GM18505 (cell line): Measurements from ENCODE around the gene AUTS2.

Experiments used
- ATAC-seq: cut with Tn5 transposase; IDR thresholded peaks from one replicate; pipeline ENCODE4 v1.9.1; 2021; ENCODE audit not compliant: unreplicated experiment
- POLR2A ChIP-seq: IDR thresholded peaks from 4 replicates; pipeline ENCODE4 v1.6.1; 2011; ENCODE audit warnings: borderline replicate concordance; ENCODE audit not compliant: insufficient read depth, insufficient read length; ENCODE audit errors: extremely low read depth

Gene AUTS2

DNA sequence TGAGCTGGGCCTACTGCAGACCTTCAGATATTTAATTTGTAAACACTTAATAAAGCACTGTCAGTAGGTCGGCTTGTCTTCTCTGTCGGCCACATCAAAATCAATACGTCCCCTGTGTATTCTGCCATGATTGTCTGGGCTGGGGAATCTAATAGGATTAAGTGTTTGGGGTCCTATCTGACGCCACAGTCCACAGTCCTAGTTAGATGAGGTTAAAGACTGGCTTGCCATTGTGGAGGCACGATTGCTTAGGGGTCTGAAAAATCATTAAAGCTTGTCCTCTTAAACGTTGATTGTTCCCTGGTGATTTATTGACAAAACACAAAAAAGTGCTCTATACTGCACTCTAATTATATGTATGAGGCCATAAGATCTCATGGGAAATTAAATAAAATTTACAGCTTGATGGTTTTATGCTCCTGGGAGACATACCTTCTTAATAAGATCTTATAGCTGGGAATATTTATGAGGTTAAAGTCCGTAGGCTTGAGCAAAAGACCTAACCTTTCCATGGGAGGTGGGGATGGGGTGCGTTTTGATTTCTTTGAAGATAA is 883.4 kb downstream of the AUTS2 start:
- no peak for ATAC-seq
- TF ChIP-seq POLR2A = no peak

DNA sequence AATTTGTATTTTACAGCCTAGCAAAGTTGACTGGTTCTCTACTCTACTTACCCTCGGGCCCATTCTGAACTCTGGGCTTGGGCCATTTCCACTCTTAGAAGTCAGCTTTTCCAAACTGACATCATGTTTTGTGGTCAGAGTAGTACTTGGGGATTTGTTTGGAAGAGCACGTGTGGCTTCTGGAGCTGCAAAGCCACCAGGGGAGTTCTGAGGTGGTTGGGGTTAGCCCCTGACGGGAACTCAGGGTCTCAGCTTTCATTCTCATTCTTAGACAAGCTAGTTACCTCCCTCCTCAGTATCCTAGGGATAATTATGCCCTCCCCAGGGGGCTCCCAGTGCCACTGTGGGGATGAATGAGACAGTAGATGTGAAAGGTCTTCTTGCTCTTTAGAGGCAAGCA is 886.0 kb downstream of the AUTS2 start:
- no peak for TF ChIP-seq POLR2A
- no peak for ATAC-seq

DNA sequence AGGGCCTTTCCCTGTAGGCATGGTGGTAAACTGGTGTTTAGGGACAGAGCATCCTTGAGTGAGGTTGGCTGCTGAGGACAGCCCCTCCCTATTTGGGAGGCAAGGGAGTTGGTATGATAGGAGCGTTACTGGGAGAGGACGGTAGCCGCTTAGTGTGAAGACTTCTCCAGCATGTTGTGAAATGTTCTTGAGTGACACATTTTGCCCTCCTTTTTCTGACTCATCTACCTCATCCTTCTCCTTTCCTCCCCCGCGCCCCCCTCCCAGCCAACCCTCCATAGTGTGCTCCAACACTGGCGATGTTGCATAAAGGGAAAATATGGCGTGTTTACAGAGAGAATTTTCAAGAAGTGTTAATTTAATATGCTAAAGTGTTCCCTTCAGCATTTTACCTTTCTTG is 888.7 kb downstream of the AUTS2 start:
- TF ChIP-seq POLR2A = no peak
- no peak for ATAC-seq

DNA sequence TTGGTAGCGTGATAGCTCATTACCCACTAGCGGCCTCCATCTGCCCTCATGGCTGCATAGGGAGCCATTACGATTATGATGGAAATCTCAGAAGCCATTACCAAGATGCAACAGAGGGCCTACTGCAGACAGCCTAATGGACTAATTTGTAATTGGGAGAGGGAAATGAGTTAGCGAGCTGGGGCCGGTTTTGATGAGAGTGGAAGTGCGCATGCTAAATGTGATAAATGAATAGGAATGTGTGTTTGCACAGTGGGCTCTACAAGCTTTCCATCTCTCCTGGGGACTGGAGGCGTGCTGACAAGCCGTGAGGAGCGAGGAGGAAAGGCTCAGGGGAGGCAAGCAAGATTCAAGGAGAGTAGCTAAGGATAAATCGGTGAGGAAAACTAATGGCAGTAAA is 889.2 kb downstream of the AUTS2 start:
- TF ChIP-seq POLR2A = no peak

DNA sequence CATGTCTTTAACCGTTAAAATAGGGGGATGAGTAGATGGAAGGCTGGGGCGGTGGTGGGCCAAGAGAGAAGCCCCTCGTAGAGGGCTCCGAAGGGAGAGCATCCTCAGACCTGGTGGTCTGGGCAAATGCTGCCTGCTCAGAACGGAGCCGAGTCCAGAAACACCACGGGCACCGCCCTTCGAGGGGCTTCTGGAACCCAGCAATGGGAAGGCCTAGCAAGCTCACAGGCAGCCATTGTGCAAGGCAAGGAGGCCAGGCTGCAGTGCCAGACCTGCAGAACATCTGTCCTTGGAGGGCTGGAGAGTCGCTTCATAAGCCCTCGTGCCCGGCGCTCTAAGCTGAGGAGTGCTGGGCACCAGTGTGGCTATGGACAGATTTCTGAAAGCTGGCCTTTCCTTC is 889.6 kb downstream of the AUTS2 start:
- no peak for TF ChIP-seq POLR2A
- ATAC-seq = no peak

More for the DNA sequence above, 889.2 kb downstream of the AUTS2 start:
- no peak for ATAC-seq

DNA sequence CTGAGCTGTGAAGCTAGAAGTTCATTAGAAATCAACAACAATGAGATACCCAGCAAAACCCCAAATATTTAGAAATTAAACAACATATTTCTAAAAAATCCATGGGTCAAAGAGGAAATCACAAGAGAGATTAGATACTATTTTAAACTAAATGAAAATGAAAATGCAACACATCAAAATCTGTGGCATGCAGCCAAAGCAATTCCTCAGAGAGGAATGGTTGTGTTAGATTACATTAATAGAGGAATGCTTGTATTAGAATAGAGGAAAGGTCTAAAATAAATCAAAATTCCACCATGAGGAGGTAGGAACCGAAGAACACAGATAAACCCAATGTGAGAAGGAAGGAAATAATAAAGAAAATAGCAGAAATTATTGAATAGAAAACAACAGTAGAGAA is 891.5 kb downstream of the AUTS2 start:
- no peak for TF ChIP-seq POLR2A
- no peak for ATAC-seq

DNA sequence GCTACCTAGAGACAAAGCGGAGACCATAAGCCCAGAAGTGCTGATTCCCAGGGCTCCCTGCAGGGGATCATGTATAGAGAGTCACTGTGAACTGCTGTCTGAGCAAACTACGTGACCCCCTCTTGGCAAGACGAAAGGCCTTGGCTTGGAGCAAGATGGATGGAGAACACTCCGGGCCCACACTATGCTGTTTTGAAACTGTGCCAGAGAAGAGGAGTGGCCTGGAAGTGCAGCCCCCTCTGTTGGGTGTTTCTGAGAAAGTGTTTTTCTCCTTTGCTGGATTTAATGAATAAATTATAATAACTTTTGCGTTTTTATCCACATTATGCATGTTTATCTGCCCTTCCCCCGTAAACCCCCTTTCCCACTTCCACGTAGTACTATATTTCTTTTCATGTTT is 894.4 kb downstream of the AUTS2 start:
- ATAC-seq = no peak
- TF ChIP-seq POLR2A = no peak

DNA sequence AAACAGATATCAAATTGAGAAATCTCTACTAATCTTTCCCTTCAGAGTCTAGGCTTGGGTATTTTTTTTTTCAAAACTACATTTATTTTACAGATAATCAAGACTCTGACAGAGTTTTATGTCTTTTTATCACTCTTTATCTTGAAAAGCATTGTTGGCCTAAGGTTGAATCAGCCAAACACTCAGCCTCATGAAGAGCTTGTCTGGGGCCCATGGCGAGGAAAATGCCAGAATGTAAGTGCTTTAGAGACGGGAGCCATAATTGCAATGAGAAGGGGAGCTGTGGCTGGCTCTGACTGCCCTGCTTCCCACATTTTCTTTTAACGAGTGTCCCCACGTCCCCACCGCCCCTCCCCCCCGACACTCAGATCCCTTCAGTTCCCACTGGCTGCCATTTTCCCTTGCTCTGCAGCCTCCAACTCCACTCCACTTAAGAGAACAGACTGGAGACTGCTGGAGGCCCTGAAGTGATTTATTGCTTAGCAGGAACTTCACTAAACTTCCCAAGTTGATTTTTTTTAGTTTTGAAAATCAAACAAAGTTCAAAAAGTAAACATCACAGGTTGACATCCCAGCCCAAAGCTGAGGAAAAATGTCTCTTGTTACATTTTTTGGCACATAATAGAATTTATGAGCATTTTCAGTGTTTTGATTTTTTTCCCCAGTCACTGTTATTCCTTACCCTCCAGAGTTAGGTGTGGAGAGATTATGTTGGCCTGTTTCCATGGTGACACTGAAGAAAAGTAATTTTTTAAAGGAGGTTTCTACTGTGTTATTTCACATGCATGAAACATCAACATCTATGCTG is 896.2 kb downstream of the AUTS2 start:
- ATAC-seq = no peak

DNA sequence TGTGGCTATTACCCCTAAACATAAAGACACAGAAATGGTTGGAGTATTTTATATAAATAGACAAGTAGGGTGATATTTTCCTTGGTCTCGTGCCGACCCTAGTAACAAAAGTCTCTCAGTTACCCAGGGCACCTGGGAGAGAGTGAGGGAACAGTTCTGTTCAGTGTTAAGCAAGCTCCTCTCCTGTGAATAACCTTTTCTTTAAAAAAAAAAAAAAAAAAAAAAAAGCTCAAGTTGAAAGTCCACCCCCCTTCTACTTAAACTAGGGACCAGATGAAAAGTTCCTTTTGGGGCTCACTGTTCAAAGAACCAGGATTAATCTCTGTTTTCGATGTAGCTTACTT is 896.7 kb downstream of the AUTS2 start:
- no peak for TF ChIP-seq POLR2A
- ATAC-seq = no peak

More for the DNA sequence above, 896.2 kb downstream of the AUTS2 start:
- TF ChIP-seq POLR2A = no peak

DNA sequence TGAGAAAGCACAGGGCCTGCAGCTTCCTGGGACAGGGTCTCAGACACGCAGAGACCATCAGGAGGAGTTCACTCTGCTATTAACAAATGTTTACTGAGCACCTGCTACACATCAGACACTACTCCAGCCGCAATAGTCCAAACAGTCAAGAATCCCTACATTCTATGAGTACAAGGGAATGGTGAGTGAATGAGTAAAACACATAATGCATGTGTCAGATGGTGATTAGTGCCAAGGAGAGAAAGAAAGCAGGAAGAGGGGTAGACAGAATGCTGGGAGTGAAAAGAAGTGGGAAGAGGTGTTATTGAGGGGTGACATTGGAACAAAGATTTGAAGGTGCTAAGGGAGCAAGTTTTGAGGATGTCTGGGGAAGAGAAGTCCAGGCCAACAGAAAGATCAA is 899.5 kb downstream of the AUTS2 start:
- TF ChIP-seq POLR2A = no peak
- ATAC-seq = no peak

DNA sequence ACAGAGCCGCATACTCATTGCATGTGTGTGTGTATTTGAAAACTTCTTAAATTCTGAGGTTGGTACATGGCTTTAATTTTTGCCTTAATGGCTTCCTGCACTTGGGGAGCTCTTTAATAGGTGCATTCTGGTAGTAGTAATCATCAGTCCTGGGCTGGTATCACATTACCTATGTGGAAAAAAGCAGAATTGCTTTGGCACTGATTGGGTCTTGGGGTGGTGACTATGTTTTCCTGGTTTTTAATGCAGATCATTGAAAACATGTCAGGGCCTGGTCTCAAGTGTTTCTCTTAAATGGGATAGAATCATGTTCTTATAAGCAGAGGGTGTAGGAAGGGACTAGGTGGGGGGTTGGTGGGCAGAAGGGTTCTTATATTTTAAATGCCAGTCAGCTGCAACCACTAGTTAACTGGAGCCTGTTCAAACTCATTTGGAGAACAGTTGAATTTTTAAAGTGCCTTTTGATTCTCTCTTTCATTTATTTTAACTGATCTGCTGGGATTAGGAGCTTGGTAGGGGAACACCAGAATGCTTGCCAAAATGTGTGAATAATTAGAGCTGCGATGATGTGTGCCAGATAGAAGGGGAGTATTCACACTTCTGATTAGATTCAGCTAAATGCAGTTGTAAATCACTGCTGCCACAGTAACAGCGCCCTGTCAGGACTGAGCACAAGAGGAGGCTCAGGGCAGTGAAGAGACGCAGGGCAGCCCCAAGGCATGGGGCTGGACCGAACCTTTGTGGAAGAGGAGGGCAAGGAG is 900.1 kb downstream of the AUTS2 start:
- ATAC-seq = no peak

DNA sequence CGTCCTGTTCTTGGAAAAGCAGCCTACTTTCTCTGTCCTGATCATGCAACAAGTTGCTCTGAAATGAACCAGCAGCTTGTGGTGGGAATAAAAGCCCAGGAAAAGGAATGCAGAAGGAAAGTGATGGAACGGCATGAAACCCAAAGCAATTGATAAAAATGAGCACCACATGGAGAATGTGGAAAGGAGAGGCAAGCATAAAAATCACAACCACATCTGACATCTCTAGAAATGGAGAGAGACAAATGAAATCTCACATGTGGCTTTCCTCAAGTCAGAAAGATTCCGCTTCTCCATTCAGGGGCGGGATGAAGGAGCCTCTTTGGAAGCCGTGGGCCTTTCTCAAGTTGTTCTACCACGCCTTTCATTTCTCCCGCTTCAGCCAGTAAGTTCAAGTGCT is 902.0 kb downstream of the AUTS2 start:
- ATAC-seq = no peak
- TF ChIP-seq POLR2A = no peak

More for the DNA sequence above, 900.1 kb downstream of the AUTS2 start:
- TF ChIP-seq POLR2A = no peak

DNA sequence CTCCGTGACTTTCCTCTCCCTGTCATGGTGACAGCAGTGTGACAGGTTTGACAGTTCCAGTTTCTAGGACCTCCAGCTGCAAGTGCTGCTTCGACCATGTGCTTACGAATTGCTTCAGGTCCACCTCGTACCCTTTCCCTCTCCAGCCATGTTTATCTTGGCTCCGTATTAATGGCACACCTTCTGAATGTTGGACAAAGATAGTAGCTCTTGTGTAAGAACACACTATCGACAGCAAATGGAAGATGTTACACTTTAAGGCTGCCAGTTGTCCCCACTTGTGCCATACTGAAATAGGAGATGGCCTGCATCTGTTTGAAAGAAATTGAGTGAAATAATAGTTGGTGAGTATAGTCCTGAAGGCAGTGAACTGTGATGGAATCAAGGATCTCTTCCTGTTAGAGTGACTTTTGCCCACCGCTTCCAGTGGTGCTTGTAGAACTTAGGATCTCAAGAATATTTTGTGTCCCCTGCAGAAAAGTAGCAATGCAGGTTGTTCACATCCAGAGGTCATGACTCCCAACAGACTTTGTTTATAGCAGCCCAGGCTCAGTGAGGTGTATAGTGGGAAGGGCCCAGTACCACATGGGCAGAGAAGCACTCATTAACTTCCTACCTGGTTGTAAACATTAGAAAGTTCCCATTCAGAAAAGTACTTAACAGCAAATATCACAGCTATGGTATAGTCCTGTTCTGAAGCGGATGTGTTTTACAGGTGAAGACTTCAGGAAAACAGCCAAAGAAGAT is 904.0 kb downstream of the AUTS2 start:
- ATAC-seq = no peak
- TF ChIP-seq POLR2A = no peak
